GM19238 (cell line): ENCODE data around the gene CSF1R.

Source experiments
- DNase-seq: peaks from one replicate; pipeline ENCODE4 v3.0.0; 2011; ENCODE audit warnings: low spot score; ENCODE audit not compliant: insufficient read length

CSF1R gene

DNA sequence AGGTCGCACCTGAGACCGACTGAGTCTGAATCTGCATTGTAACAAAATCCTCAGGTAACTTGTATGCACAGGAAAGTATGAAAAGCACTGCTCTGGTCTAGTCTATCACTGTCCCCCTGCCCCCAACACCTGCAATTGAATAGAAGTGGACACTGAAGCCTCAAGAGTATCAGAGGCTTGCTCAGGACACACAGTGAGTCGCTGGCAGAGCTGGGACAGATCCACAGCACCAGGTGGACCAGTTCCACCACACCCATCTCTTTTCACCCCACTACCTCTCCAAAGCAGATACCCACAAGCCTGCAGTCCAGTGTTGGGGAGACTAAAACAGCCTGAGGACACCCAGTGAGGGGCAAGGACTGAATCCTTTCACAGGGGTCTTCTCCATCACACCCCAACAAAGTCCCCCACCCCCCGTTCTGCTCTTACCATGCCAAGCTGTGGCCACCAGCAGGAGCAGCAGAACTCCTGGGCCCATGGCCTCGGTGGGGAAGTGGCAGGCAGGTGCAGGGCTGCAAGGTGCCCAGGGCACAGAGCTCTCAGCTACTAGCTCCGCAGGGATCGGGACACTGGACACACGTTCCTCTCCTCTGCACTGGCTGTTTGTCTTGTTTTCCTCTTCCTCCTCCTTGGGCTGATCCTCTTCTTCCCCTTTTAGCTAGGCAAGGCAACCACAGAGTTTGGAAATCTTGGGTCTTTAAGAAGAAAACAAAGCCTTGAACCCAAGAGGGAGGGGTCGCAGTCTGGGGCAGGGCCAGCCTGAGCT, at the start of gene CSF1R:
CSF1R (minus strand) TSS at position 605 of the 766 bp plus-strand sequence; CDS start at position 478, 127 bp downstream.
- DNase-seq: no peak

GRCh38 chr5:150135557-150136304, 49.4 kb upstream of the CSF1R start:
- DNase-seq: no peak

DNA sequence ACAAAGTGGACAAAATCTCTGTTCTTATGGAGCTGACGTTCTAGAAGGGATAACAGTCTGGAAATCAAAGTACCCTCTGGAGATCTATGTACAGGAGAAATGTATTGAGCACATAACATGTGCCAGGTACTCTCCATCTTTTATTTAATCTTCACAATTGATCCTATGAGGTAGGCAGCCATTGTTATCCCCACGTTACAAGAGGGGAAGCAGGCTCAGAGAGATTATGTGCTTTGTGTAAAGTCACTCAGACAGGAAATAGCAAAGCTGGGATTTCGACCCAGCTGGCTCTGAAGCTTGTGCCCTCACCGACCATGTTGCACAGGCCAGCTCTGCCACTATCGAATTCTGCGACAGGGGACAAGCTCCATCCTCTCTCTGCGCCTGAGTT, 47.8 kb upstream of the CSF1R start:
- DNase-seq: no peak

- no peak for DNase-seq
These were observed 47.3 kb upstream of the CSF1R start for GRCh38 chr5:150133581-150134197.

- no peak for DNase-seq
These were observed 46.4 kb upstream of the CSF1R start for GRCh38 chr5:150132740-150133139.

- DNase-seq: no peak
These were observed 45.8 kb upstream of the CSF1R start for GRCh38 chr5:150131978-150132694.

- DNase-seq: no peak
These were observed 45.1 kb upstream of the CSF1R start for GRCh38 chr5:150131461-150131860.

GRCh38 chr5:150130493-150130922, 44.2 kb upstream of the CSF1R start:
- no peak for DNase-seq

GRCh38 chr5:150129813-150130492, 43.6 kb upstream of the CSF1R start:
- DNase-seq: peak; percentile 75

DNA sequence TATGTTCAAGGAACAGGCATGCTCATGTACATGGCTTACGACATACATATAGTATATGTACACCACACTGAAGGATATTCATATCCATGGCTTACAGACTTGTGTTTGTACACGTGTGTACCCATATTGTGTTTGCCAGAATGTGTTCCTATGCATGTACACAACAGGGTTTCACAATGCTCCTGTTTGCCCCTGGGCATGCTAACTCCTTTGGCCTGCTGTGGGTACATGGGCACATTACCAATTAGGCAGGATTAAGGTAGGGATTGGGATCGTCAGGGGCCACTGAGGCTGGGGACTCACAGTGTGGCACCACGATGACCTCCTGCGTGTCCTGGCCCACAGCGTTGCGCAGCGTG, 43.1 kb upstream of the CSF1R start:
- no peak for DNase-seq

- no peak for DNase-seq
These were observed 40.5 kb upstream of the CSF1R start for GRCh38 chr5:150126921-150127265.

- no peak for DNase-seq
These were observed 40.0 kb upstream of the CSF1R start for GRCh38 chr5:150126199-150126920.

DNA sequence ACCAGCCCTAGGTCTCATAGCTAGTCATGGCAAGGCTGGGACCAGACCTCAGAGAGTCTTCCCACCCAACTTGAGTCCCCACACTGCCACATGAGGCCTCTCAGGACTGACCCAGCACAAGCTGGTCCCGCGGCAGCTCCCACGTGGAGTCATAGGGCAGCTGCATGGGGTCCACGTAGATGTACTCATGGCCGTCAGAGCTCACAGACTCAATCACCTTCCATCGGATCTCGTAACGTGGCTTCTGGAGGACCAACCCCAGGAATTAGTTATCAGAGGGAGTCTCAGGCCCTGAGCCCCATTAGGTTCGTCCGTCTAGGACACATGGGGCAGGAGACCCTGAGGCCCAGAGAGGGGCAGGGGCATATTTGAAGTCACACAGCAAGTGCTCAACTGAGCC, 39.0 kb upstream of the CSF1R start:
- DNase-seq: no peak

GRCh38 chr5:150124596-150124995, 38.2 kb upstream of the CSF1R start:
- no peak for DNase-seq

DNA sequence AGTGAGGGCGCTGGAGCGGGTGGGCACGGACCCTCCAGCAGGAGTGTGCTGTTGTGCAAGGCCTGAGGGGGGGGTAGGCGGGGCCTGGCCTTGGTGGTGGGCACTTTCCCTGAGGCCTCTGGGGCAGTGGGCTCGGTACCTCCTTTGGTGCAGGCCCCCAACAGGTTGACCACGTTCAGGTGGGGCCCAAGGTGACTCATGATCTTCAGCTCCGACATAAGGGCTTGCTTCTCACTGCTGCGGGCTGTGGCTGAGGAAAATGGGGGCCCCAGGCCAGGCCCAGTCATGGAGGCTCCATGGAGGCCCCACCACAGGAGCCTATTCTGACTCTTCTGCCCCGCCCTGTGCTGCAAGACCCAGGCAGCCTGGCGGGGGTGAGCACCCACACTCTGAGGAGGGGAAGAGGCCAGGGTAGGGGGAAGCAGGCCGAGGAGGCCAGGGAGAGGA, 37.8 kb upstream of the CSF1R start:
- no peak for DNase-seq

DNA sequence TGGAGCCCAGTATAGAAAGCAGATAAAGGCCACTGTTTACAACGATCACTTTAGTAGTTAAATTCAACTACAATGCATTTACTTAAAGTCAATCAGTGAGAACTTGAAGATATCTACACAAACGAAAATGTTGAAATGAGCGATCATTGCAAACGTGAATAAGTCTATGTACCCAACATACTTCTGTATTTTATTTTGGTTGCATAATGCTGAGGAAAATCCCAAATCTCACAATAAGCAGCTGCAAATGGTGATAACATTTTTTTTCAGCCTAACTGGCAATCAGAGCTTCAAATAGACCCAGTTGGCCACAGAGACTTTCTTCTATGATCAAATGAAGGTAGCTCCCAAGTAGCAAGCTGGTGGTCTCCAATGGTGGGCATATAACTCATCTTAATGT, 37.2 kb upstream of the CSF1R start:
- DNase-seq: no peak

GRCh38 chr5:150122536-150123481, 36.5 kb upstream of the CSF1R start:
- no peak for DNase-seq

- peak; percentile 76 for DNase-seq
These were observed 35.8 kb upstream of the CSF1R start for GRCh38 chr5:150122158-150122510.

DNA sequence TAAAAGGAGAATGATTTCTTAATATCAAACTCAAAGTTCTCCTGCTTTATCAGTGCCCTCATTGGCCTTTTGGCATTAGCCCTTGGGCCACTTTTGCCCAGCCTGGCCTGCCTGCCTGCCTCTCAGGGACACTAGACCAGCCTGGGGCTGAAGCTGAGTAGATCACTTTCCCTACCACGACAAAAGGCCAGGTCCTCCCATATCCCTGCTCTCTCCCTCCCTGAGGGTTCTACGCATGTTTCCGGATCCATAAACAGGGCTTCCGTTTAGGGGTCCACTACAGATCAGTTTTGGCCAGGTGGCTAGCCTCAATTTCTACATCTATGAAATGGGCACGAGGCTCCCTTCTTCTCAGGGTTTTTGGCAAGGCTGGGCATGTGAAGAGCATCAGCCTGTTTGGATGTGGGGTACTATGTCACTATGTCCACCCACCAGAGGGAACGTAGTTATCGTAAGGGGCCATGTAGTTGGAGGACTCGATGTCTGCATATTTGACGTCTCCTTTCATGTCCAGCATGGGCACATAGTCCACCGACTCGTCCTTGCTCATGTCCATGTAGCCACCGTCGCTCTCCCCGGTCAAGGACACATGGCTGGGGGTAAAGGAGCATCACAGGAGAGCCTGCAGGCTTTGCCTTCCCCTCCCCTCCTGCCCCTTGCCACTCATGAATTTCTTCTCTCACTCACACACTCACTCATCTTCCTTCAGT, 35.2 kb upstream of the CSF1R start:
- DNase-seq: no peak
